H9 (cell line): ENCODE results near the gene GSS. TPM values are rescaled to one million over a fixed set of nuclear protein-coding genes. Genes with fewer than 3 reads are reported as not detected.

Experiments used
- DNase-seq: peaks from one replicate; pipeline ENCODE4 v3.0.0-alpha.2; 2017
- H2AFZ ChIP-seq: one replicate; pipeline ENCODE4 v1.6.1; 2013; ENCODE audit warnings: mild to moderate bottlenecking, low read length, control low read depth, moderate library complexity
- H2AK5ac ChIP-seq: 2 replicates; pipeline ENCODE4 v1.6.1; 2013; ENCODE audit warnings: low read length, control low read depth, mixed read lengths; ENCODE audit not compliant: insufficient read length
- H2BK120ac ChIP-seq: one replicate; pipeline ENCODE4 v1.6.1; 2013; ENCODE audit warnings: low read depth, mild to moderate bottlenecking, low read length, control low read depth, inconsistent platforms; ENCODE audit not compliant: poor library complexity, severe bottlenecking
- H2BK12ac ChIP-seq: 2 replicates; pipeline ENCODE4 v1.6.1; 2013; ENCODE audit warnings: low read length, control low read depth, mixed read lengths, low read depth; ENCODE audit not compliant: insufficient read length
- H2BK15ac ChIP-seq: 2 replicates; pipeline ENCODE4 v1.6.1; 2013; ENCODE audit warnings: low read depth, low read length, control low read depth
- H2BK20ac ChIP-seq: one replicate; pipeline ENCODE4 v1.6.1; 2013; ENCODE audit warnings: low read depth, mild to moderate bottlenecking, low read length, control low read depth, inconsistent platforms; ENCODE audit not compliant: poor library complexity, severe bottlenecking
- H2BK5ac ChIP-seq: 2 replicates; pipeline ENCODE4 v1.6.1; 2013; ENCODE audit warnings: low read length, control low read depth, mixed read lengths; ENCODE audit not compliant: insufficient read length
- H3K14ac ChIP-seq: 2 replicates; pipeline ENCODE4 v1.6.1; 2013; ENCODE audit warnings: low read length, control low read depth; ENCODE audit not compliant: insufficient read depth
- H3K18ac ChIP-seq: 2 replicates; pipeline ENCODE4 v1.6.1; 2013; ENCODE audit warnings: low read depth, mild to moderate bottlenecking, mixed read lengths, low read length, control low read depth; ENCODE audit not compliant: insufficient read length
- H3K23ac ChIP-seq: 2 replicates; pipeline ENCODE4 v1.6.1; 2013; ENCODE audit warnings: low read length, control low read depth, mixed read lengths, low read depth; ENCODE audit not compliant: insufficient read length
- H3K23me2 ChIP-seq: 2 replicates; pipeline ENCODE4 v1.6.1; 2013; ENCODE audit warnings: low read depth, mild to moderate bottlenecking, mixed read lengths, low read length, control low read depth; ENCODE audit not compliant: insufficient read length, poor library complexity, severe bottlenecking
- H3K27ac ChIP-seq: 2 replicates; pipeline ENCODE4 v1.5.1; 2013; ENCODE audit warnings: low read length, control low read depth, mixed read lengths, low read depth; ENCODE audit not compliant: insufficient read length
- H3K27me3 ChIP-seq: 2 replicates; pipeline ENCODE4 v1.6.1; 2013; ENCODE audit warnings: low read length, control low read depth, inconsistent platforms; ENCODE audit not compliant: insufficient read depth
- H3K4ac ChIP-seq: 2 replicates; pipeline ENCODE4 v1.6.1; 2013; ENCODE audit warnings: low read depth, mild to moderate bottlenecking, control low read depth, inconsistent platforms, low read length, moderate library complexity
- H3K4me1 ChIP-seq: 2 replicates; pipeline ENCODE4 v1.6.1; 2013; ENCODE audit warnings: low read length, control low read depth, inconsistent platforms; ENCODE audit not compliant: insufficient read depth
- H3K4me2 ChIP-seq: 2 replicates; pipeline ENCODE4 v1.6.1; 2013; ENCODE audit warnings: low read length, control low read depth, mixed read lengths; ENCODE audit not compliant: insufficient read length, insufficient read depth
- H3K56ac ChIP-seq: 2 replicates; pipeline ENCODE4 v1.6.1; 2013; ENCODE audit warnings: low read depth, mild to moderate bottlenecking, mixed read lengths, low read length, control low read depth; ENCODE audit not compliant: insufficient read length
- H3K79me1 ChIP-seq: 2 replicates; pipeline ENCODE4 v1.6.1; 2013; ENCODE audit warnings: low read depth, mild to moderate bottlenecking, moderate library complexity, low read length, control low read depth, inconsistent platforms; ENCODE audit not compliant: insufficient read depth, poor library complexity, severe bottlenecking
- H3K79me2 ChIP-seq: 2 replicates; pipeline ENCODE4 v1.6.1; 2013; ENCODE audit warnings: low read length, control low read depth, inconsistent platforms; ENCODE audit not compliant: insufficient read depth
- H3K9ac ChIP-seq: 2 replicates; pipeline ENCODE4 v1.6.1; 2013; ENCODE audit warnings: low read length, control low read depth, mixed read lengths; ENCODE audit not compliant: insufficient read length; ENCODE audit errors: extremely low read depth
- H3K9me3 ChIP-seq: one replicate; pipeline ENCODE4 v1.6.1; 2013; ENCODE audit warnings: low read depth, low read length, inconsistent platforms; ENCODE audit not compliant: control insufficient read depth
- H3T11ph ChIP-seq: one replicate; pipeline ENCODE4 v1.6.1; 2013; ENCODE audit warnings: mild to moderate bottlenecking, low read length, control low read depth, inconsistent platforms
- H4K20me1 ChIP-seq: one replicate; pipeline ENCODE4 v1.6.1; 2013; ENCODE audit not compliant: control insufficient read depth, insufficient read length, insufficient read depth
- H4K5ac ChIP-seq: 2 replicates; pipeline ENCODE4 v1.6.1; 2013; ENCODE audit warnings: low read depth, mild to moderate bottlenecking, mixed read lengths, low read length, control low read depth; ENCODE audit not compliant: insufficient read length
- H4K8ac ChIP-seq: replicated peaks from 2 replicates; pipeline ENCODE4 v1.6.1; 2013; ENCODE audit warnings: low read length, control low read depth, mixed read lengths, low read depth; ENCODE audit not compliant: insufficient read length
- H4K91ac ChIP-seq: 2 replicates; pipeline ENCODE4 v1.6.1; 2013; ENCODE audit warnings: low read depth, mild to moderate bottlenecking, moderate library complexity, mixed read lengths, low read length, control low read depth; ENCODE audit not compliant: insufficient read length
- H3K27ac Mint-ChIP-seq, 3 experiments: 2 replicates in 2 of 3; 3 replicates in 1 of 3; pipeline ENCODE4 v1.8.0; 2020 to 2021; ENCODE audit warnings: mixed read lengths in 3 of 3, mild to moderate bottlenecking in 1 of 3, moderate library complexity in 1 of 3
- H3K27me3 Mint-ChIP-seq: 2 replicates; pipeline ENCODE4 v1.8.0; 2021; ENCODE audit warnings: low read depth, mild to moderate bottlenecking, moderate library complexity, mixed read lengths
- H3K36me3 Mint-ChIP-seq, 3 experiments: 2 replicates in 2 of 3; 3 replicates in 1 of 3; pipeline ENCODE4 v1.8.0; 2020 to 2021; ENCODE audit warnings: low read depth in 3 of 3, mixed read lengths in 3 of 3; ENCODE audit not compliant: insufficient read depth in 1 of 3
- H3K4me1 Mint-ChIP-seq, 2 experiments: 2 replicates each; pipeline ENCODE4 v1.8.0; 2020; ENCODE audit warnings: mixed read lengths in 2 of 2
- H3K4me3 Mint-ChIP-seq, 2 experiments: 2 replicates in 1 of 2; 3 replicates in 1 of 2; pipeline ENCODE4 v1.8.0; 2020 to 2021; ENCODE audit warnings: mild to moderate bottlenecking in 2 of 2, mixed read lengths in 2 of 2, moderate library complexity in 1 of 2
- H3K9me3 Mint-ChIP-seq, 2 experiments: 2 replicates in 1 of 2; 3 replicates in 1 of 2; pipeline ENCODE4 v1.8.0; 2020; ENCODE audit warnings: mild to moderate bottlenecking in 2 of 2, mixed read lengths in 2 of 2, moderate library complexity in 1 of 2
- CTCF ChIP-seq: fragments of 200-600 bp; sonication (generic); conservative IDR thresholded peaks from 3 replicates; pipeline ENCODE4 v1.8.0; 2021; ENCODE audit warnings: antibody characterized with exemption, mild to moderate bottlenecking
- WGBS: extraction: QIAGEN DNeasy Blood & Tissue Kit; methylation state at CpG from one replicate; pipeline ENCODE4 v1.1.7; 2013; ENCODE audit warnings: missing lambda C conversion rate, low lambda C conversion rate, mixed read lengths; ENCODE audit not compliant: insufficient read length; ENCODE audit errors: extremely low coverage; 5-methylcytosine and 5-hydroxymethylcytosine counted together
- total RNA-seq: library from RNA; stranded (reverse); gene quantifications from 2 replicates; pipeline ENCODE4 v1.2.1, GENCODE V29; 2021

Gene GSS
- total RNA-seq, 1 experiment from 2014 or later = 48.5 TPM

DNA sequence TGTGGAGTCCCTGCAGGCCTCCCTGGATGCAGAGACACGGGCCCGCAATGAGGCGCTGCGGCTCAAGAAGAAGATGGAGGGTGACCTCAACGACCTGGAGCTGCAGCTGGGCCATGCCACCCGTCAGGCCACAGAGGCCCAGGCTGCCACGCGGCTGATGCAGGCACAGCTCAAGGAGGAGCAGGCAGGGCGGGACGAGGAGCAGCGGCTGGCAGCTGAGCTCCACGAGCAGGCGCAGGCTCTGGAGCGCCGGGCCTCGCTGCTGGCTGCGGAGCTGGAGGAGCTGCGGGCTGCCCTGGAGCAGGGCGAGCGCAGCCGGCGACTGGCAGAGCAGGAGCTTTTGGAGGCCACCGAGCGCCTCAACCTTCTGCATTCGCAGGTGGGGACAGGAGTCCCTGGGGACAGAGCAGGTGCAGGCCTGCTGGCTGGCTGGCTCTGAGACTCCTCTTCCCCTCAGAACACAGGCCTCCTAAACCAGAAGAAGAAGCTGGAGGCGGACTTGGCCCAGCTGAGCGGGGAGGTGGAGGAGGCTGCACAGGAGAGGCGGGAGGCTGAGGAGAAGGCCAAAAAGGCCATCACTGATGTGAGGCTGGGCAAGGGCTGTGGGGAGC lies 44.8 kb upstream of the GSS start:
- H3K18ac ChIP-seq = no peak overlapping the region
- Mint-ChIP-seq H3K27me3 (no peaks in the 10 kb centered on the region; the same call in 1 of the 2 replicates), H3K9me3 (no peaks in the 10 kb centered on the region; a peak in 1 of 5 replicates), H3K4me3 (no peak overlapping the region), H3K27ac (peak overlapping the region in 2 of 3 experiments; percentile 44 to 93; a peak in 2 of 7 replicates), H3K4me1 (peaks cover 7 to 11% of the 10 kb centered on the region in 2 experiments), H3K36me3 (peaks cover 27 to 86% (median 72%) of the 10 kb centered on the region in 3 experiments; a peak in 6 of 7 replicates)
- H3K23ac ChIP-seq = no peak overlapping the region
- no peaks in the 10 kb centered on the region for H3K79me1 ChIP-seq
- H2BK120ac ChIP-seq = no peak overlapping the region
- no peak overlapping the region for H2AFZ ChIP-seq
- H3K79me2 ChIP-seq = no peaks in the 10 kb centered on the region
- H2BK20ac ChIP-seq = no peak overlapping the region
- TF ChIP-seq CTCF = no peak
- H3K27ac ChIP-seq = no peak overlapping the region
- H3K4me2 ChIP-seq = no peak overlapping the region
- H3K4me1 ChIP-seq = no peaks in the 10 kb centered on the region
- no peak overlapping the region for H3K14ac ChIP-seq
- no peak overlapping the region for H2AK5ac ChIP-seq
- no peaks in the 10 kb centered on the region for H3K9me3 ChIP-seq
- H3K56ac ChIP-seq = no peak overlapping the region
- H3K9ac ChIP-seq = no peak overlapping the region
- no CpG with 5 or more reads among the region's 28 CpGs for WGBS
- H4K8ac ChIP-seq = no peak overlapping the region
- H3K4ac ChIP-seq = no peak overlapping the region
- no peaks in the 10 kb centered on the region for H4K20me1 ChIP-seq
- H2BK15ac ChIP-seq = no peak overlapping the region
- H4K91ac ChIP-seq = no peak overlapping the region
- no peak for DNase-seq
- no peak overlapping the region for H4K5ac ChIP-seq
- no peaks in the 10 kb centered on the region for H3K27me3 ChIP-seq
- H2BK12ac ChIP-seq = no peak overlapping the region
- H3K23me2 ChIP-seq = no peaks in the 10 kb centered on the region
- H2BK5ac ChIP-seq = no peak overlapping the region
- no peak overlapping the region for H3T11ph ChIP-seq
